Ishikawa (cell line): Measurements from ENCODE around the gene PKIG.

Source experiments
- CREB1 ChIP-seq: IDR thresholded peaks from 2 replicates; pipeline ENCODE4 v1.6.1; 2012; ENCODE audit warnings: low read depth
- FOXM1 ChIP-seq: IDR thresholded peaks from 2 replicates; pipeline ENCODE4 v1.6.1; 2012; ENCODE audit warnings: low read depth, borderline replicate concordance
- TAF1 ChIP-seq: IDR thresholded peaks from 2 replicates; pipeline ENCODE4 v1.6.1; 2012; ENCODE audit warnings: low read depth, mild to moderate bottlenecking
- YY1 ChIP-seq: IDR thresholded peaks from 2 replicates; pipeline ENCODE4 v1.6.1; 2012; ENCODE audit warnings: low read depth
- TF ChIP-seq, protein P1 (sequence below): IDR thresholded peaks from 2 replicates; pipeline ENCODE4 v1.6.1; 2012; ENCODE audit warnings: low read depth, mild to moderate bottlenecking

DNA sequence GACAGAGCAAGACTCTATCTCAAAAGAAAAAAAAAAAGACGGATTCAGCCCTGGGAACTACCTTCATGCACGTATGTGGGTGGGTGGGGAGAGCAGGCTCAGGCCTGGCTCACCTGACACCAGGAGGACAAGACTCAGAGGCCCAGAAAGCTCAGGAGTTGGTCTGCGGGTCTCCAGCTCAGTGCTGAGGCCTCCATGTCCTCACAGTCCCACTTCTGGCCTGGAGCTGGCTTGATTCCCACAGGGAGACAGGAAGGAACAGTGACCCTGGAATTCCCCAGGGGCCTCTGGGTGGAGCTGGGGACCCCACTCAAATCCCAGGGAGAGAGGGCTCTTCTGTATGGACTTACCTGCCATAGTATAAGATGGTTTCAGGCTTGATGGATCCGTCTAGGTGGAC is 53.5 kb downstream of the PKIG start:
- TF ChIP-seq YY1, result no peak
- no peak for TF ChIP-seq TAF1
- no peak for TF ChIP-seq FOXM1
- no peak for TF ChIP-seq CREB1
- TF ChIP-seq, protein P1, sequence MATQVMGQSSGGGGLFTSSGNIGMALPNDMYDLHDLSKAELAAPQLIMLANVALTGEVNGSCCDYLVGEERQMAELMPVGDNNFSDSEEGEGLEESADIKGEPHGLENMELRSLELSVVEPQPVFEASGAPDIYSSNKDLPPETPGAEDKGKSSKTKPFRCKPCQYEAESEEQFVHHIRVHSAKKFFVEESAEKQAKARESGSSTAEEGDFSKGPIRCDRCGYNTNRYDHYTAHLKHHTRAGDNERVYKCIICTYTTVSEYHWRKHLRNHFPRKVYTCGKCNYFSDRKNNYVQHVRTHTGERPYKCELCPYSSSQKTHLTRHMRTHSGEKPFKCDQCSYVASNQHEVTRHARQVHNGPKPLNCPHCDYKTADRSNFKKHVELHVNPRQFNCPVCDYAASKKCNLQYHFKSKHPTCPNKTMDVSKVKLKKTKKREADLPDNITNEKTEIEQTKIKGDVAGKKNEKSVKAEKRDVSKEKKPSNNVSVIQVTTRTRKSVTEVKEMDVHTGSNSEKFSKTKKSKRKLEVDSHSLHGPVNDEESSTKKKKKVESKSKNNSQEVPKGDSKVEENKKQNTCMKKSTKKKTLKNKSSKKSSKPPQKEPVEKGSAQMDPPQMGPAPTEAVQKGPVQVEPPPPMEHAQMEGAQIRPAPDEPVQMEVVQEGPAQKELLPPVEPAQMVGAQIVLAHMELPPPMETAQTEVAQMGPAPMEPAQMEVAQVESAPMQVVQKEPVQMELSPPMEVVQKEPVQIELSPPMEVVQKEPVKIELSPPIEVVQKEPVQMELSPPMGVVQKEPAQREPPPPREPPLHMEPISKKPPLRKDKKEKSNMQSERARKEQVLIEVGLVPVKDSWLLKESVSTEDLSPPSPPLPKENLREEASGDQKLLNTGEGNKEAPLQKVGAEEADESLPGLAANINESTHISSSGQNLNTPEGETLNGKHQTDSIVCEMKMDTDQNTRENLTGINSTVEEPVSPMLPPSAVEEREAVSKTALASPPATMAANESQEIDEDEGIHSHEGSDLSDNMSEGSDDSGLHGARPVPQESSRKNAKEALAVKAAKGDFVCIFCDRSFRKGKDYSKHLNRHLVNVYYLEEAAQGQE, result no peak
